K562 (cell line): ENCODE data around the gene KCNN4.
"Not testable (repeated sequence)": the region's sequence is repeated elsewhere in the genome, so short reads cannot be mapped to it uniquely, and the experiment has no call there.

ENCODE experiments used
- CBX2 ChIP-seq: fragments of 200-600 bp; sonication (generic); IDR thresholded peaks from one replicate; pipeline ENCODE4 v1.6.1; 2012; ENCODE audit warnings: mild to moderate bottlenecking, low read length, inconsistent platforms; ENCODE audit not compliant: insufficient read depth, poor library complexity, severe bottlenecking
- E2F3 ChIP-seq: fragments of 250-450 bp; sonication (Bioruptor Pico); IDR thresholded peaks from 2 replicates; pipeline ENCODE4 v1.4.0; 2020; ENCODE audit warnings: mild to moderate bottlenecking
- FOSL1 ChIP-seq: fragments of 200-800 bp; sonication (Bioruptor generic); conservative IDR thresholded peaks from 2 replicates; pipeline ENCODE4 v1.6.1; 2016; ENCODE audit warnings: missing genetic modification characterization, missing compliant biosample characterization
- POLR2A ChIP-seq: fragments of 450-650 bp; conservative IDR thresholded peaks from 2 replicates; pipeline ENCODE4 v1.6.1; 2016
- RB1 ChIP-seq: fragments of 450-650 bp; IDR thresholded peaks from 2 replicates; pipeline ENCODE4 v1.6.1; 2017; ENCODE audit warnings: low read depth, mild to moderate bottlenecking
- TFE3 ChIP-seq: fragments of 450-650 bp; formaldehyde crosslinking; IDR thresholded peaks from 2 replicates; pipeline ENCODE4 v1.4.0; 2020; ENCODE audit warnings: mild to moderate bottlenecking, mixed read lengths
- YY1 ChIP-seq, 3 experiments: IDR thresholded peaks; 2 replicates each; pipeline ENCODE4 v1.6.1; 2011; ENCODE audit warnings: low read length in 2 of 3, mild to moderate bottlenecking in 2 of 3, moderate library complexity in 2 of 3, borderline replicate concordance in 1 of 3, control low read depth in 1 of 3, low read depth in 1 of 3; ENCODE audit not compliant: insufficient read depth in 3 of 3, insufficient replicate concordance in 2 of 3, control insufficient read depth in 1 of 3, insufficient read length in 1 of 3; ENCODE audit errors: extremely low read depth in 1 of 3
- ZBTB17 ChIP-seq: fragments of 450-650 bp; formaldehyde crosslinking; IDR thresholded peaks from 2 replicates; pipeline ENCODE4 v1.4.0; 2020; ENCODE audit warnings: mild to moderate bottlenecking
- ZNF75A ChIP-seq: fragments of 450-650 bp; formaldehyde crosslinking; IDR thresholded peaks from 2 replicates; pipeline ENCODE4 v1.4.0; 2020; ENCODE audit warnings: mild to moderate bottlenecking

GRCh38 chr19:43823856-43824255 is 43.1 kb upstream of the KCNN4 start:
- TF ChIP-seq ZNF75A (CRISPR knock-in tag); TFE3 (CRISPR knock-in tag); E2F3; POLR2A; YY1 (IDR thresholded peaks at IDR 0.05; ENCODE audit: borderline replicate concordance in 1 of 3, control insufficient read depth in 1 of 3, extremely low read depth in 1 of 3, insufficient read depth in 3 of 3, insufficient read length in 1 of 3, insufficient replicate concordance in 2 of 3, low read depth in 1 of 3, low read length in 2 of 3); FOSL1 (tag); CBX2; RB1; ZBTB17 (CRISPR knock-in tag): not testable (repeated sequence)
